Naive thymus-derived CD8-positive, alpha-beta T cell (primary cell): ENCODE measurements around the gene DDX39A. TPM values are rescaled to one million over a fixed set of nuclear protein-coding genes. Genes with fewer than 3 reads are reported as not detected.
"Not testable (repeated sequence)": the region's sequence is repeated elsewhere in the genome, so short reads cannot be mapped to it uniquely, and the experiment has no call there.

Source experiments
- ATAC-seq, 2 donors: fragments of 150-1000 bp; cut with Tn5 transposase in 1 of 2; sonication (Bioruptor Pico), chemical (Tn5 transposase) in 1 of 2; 1 replicate in 1 of 2; 2 replicates in 1 of 2; pipeline ENCODE4 v1.10.0; 2021; ENCODE audit warnings: mild to moderate bottlenecking in 2 of 2, moderate library complexity in 2 of 2
- POLR2A ChIA-PET: fragments of 350-600 bp; sonication (Branson Sonifier 250); formaldehyde crosslinking; loops from one replicate; lab custom pipeline; 2021; ENCODE audit warnings: antibody characterized with exemption; lab: Charles Lee
- DNase-seq, 10 donors: peaks; one replicate each; pipeline versions ENCODE4 v3.0.0 to v3.0.0-alpha.2; 2020 to 2022
- H3K27ac Mint-ChIP-seq, 10 donors: one replicate each; pipeline ENCODE4 v1.8.0; 2020 to 2022; ENCODE audit warnings: mild to moderate bottlenecking in 10 of 10, mixed read lengths in 10 of 10, moderate library complexity in 4 of 10, inconsistent platforms in 1 of 10
- H3K27me3 Mint-ChIP-seq, 5 donors: one replicate each; pipeline ENCODE4 v1.8.0; 2021 to 2022; ENCODE audit warnings: mixed read lengths in 5 of 5
- H3K36me3 Mint-ChIP-seq, 3 donors: one replicate each; pipeline ENCODE4 v1.8.0; 2020 to 2022; ENCODE audit warnings: mixed read lengths in 3 of 3, mild to moderate bottlenecking in 2 of 3, inconsistent platforms in 1 of 3
- H3K4me1 Mint-ChIP-seq, 4 donors: one replicate each; pipeline ENCODE4 v1.8.0; 2021 to 2022; ENCODE audit warnings: mixed read lengths in 4 of 4
- H3K4me3 Mint-ChIP-seq, 10 donors: one replicate each; pipeline ENCODE4 v1.8.0; 2020 to 2022; ENCODE audit warnings: mild to moderate bottlenecking in 10 of 10, mixed read lengths in 10 of 10, moderate library complexity in 6 of 10, inconsistent platforms in 1 of 10
- H3K9me3 Mint-ChIP-seq, 9 donors: one replicate each; pipeline ENCODE4 v1.8.0; 2020 to 2022; ENCODE audit warnings: mixed read lengths in 9 of 9, mild to moderate bottlenecking in 3 of 9, inconsistent platforms in 1 of 9, moderate library complexity in 1 of 9
- polyA plus RNA-seq, 3 donors: library from polyadenylated mRNA; unstranded; fragments of 300-500 nt; fragmentation: Illumina TruSeq; gene quantifications; one replicate each; pipeline ENCODE4 v1.2.3, GENCODE V29; 2021
- total RNA-seq, 8 experiments: library from RNA in 2 of 8; stranded (reverse) in 2 of 8; gene quantifications; one replicate each; pipeline ENCODE4 v1.2.3 and lab custom pipeline; 2021 to 2026

The DDX39A gene
- total and polyA plus RNA-seq, 5 experiments from 2014 or later: 96.0 to 165 (median 136) TPM

DNA sequence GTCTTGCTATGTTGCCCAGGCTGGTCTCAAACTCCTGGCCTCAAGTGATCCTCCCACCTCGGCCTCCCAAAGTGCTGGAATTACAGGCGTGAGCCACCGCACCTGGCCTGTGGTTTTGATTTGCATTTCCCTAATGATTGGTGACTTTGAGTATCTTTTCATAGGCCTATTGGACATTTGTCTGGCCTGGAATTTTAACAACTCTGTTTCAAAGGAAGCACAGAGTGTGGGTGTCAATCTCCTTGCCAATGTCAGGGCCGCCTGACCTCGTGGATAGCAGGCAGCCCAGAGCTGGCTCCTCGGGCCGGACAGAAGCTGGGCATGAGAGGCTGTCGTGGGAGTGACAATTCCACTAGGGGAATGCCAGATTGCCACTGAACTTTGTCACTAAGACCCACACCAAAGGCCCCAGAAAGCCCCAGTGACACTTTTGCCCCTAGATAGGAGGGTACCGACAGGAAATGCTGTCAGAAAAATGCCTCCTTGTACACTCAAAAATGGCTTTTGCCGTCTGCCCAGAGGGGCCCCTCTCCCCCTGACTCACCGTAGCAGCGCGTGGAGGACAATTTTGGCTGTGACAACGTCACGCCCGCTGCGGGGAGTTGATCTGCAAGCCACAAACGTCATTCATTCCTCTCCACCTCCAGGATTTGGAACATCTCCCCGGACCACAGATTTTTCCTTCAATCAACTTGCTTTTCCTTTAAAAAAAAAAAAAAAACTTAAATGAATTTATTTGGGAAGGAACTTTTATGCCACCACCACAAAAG is 49.6 kb downstream of the DDX39A start:
- Mint-ChIP-seq H3K9me3 (no peaks in the 10 kb centered on the region), H3K27me3 (no peaks in the 10 kb centered on the region), H3K36me3 (no peaks in the 10 kb centered on the region), H3K4me1 (peaks cover 27 to 89% (median 70%) of the 10 kb centered on the region in 4 donors), H3K4me3 (peak overlapping the region; percentile 78 to 91 (median 88)), H3K27ac (peak overlapping the region; percentile 89 to 100 (median 100))
- DNase-seq (peak; percentile 69 to 93 (median 87)), ATAC-seq (peak; percentile 56 to 72)
- POLR2A ChIA-PET: interaction anchor here (0.5 to 13.6 kb wide), 8 partner anchors 8 to 952 kb away, joined by 3 to 360 read pairs (median 6); partner anchors contain the start of gene ADGRE5

DNA sequence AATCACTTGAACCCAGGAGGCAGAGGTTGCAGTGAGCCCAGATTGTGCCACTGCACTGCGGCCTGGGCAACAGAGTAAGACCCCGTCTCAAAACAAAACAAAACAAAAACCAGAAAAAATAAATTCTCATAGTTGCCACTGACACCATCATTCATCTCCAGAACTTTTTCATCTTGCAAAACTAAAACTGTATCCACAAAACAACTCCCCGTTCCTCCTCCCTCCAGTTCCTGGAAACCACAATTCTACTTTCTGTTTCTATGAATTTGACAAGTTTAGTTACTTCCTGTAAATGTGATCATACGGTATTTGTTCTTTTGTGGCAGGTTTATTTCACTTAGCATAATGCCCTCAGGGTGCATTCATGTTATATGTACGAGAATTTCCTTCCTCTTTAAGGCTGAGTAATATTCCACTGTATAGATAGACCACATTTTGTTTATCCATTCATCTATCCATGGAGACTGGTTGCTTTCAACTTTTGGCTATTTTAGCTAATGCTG is 51.1 kb downstream of the DDX39A start:
- Mint-ChIP-seq H3K27me3 (no peaks in the 10 kb centered on the region), H3K27ac (peak overlapping the region; percentile 89 to 100 (median 100)), H3K9me3 (no peaks in the 10 kb centered on the region), H3K4me3 (peak overlapping the region; percentile 12 to 79 (median 60)), H3K4me1 (peaks cover 28 to 85% (median 71%) of the 10 kb centered on the region in 4 donors), H3K36me3 (no peaks in the 10 kb centered on the region)
- peak in 5 of 10 donors; percentile 46 to 89 (median 74) for DNase-seq
- POLR2A ChIA-PET: interaction anchor here (0.7 to 13.6 kb wide), 5 partner anchors 12 to 150 kb away, joined by 3 to 360 read pairs (median 6); partner anchors contain the start of genes ADGRE5 and DNAJB1
- ATAC-seq: peak; percentile 23 to 27

DNA sequence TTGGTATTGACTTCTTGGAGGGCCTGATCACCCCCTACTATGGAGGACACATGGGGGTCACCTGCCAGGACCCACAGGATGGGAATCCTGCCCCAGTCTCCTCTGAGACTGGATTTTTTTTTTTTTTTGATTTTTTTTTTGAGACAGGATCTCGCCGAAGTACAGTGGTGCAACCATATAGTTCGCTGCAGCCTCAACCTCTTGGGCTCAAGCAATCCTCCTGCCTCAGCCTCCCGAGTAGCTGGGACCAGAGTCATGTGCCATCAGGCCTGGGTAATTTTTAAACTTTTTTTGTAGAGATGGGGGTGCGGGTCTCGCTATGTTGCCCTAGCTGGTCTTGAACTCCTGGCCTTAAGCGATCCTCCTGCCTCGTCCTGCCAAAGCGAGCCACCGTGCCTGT is 52.1 kb downstream of the DDX39A start:
- Mint-ChIP-seq H3K36me3 (no peaks in the 10 kb centered on the region), H3K27me3 (no peaks in the 10 kb centered on the region), H3K27ac (peak overlapping the region; percentile 89 to 100 (median 100)), H3K9me3 (no peaks in the 10 kb centered on the region), H3K4me1 (peaks cover 33 to 85% (median 73%) of the 10 kb centered on the region in 4 donors), H3K4me3 (peak overlapping the region in 8 of 10 donors; percentile 59 to 89 (median 78))
- no peak for DNase-seq
- no peak for ATAC-seq
- POLR2A ChIA-PET: interaction anchor here (0.6 to 13.6 kb wide), 8 partner anchors 13 to 248 kb away, joined by 3 to 360 read pairs (median 4); partner anchors contain the start of genes ADGRE5, DDX39A and DNAJB1

GRCh38 chr19:14366529-14366928 is 52.6 kb downstream of the DDX39A start:
- peak; percentile 84 to 97 (median 94) for DNase-seq
- H3K9me3 Mint-ChIP-seq: no peaks in the 10 kb centered on the region
- H3K27ac Mint-ChIP-seq: peak overlapping the region; percentile 89 to 100 (median 100)
- peaks cover 37 to 85% (median 74%) of the 10 kb centered on the region in 4 donors for H3K4me1 Mint-ChIP-seq
- ATAC-seq: peak; percentile 56 to 60
- no peaks in the 10 kb centered on the region for H3K36me3 Mint-ChIP-seq
- peak overlapping the region; percentile 53 to 89 (median 74) for H3K4me3 Mint-ChIP-seq
- POLR2A ChIA-PET: interaction anchor here (0.7 to 13.6 kb wide), 8 partner anchors 11 to 248 kb away, joined by 3 to 360 read pairs (median 6); partner anchors contain the start of genes ADGRE5, DDX39A and DNAJB1
- no peaks in the 10 kb centered on the region for H3K27me3 Mint-ChIP-seq

DNA sequence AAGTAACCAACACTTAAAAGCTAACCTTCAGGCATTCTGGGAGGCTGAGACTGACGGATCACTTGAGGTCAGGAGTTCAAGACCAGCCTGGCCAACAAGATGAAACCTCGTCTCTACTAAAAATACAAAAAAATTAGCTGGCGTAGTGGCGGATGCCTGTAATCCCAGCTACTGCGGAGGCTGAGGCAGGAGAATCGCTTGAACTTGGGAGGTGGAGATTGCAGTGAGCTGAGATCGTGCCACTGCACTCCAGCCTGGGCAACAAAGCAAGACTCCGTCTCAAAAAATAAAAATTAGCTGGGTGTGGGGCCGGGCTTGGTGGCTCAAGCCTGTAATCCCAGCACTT is 55.1 kb downstream of the DDX39A start:
- POLR2A ChIA-PET: interaction anchor here (0.8 to 13.6 kb wide), 15 partner anchors 8 to 227 kb away, joined by 3 to 360 read pairs (median 4); partner anchors contain the start of genes ADGRE5 and ASF1B

GRCh38 chr19:14363183-14364097 is 55.7 kb downstream of the DDX39A start:
- Mint-ChIP-seq H3K4me1 (peaks cover 25 to 62% (median 57%) of the 10 kb centered on the region in 4 donors), H3K36me3 (no peaks in the 10 kb centered on the region), H3K9me3 (no peaks in the 10 kb centered on the region), H3K27ac (peak overlapping the region; percentile 89 to 100 (median 94)), H3K27me3 (no peaks in the 10 kb centered on the region), H3K4me3 (peak overlapping the region; percentile 77 to 93 (median 84))
- peak; percentile 11 to 16 for ATAC-seq
- DNase-seq: peak in 5 of 10 donors; percentile 42 to 68 (median 51)
- POLR2A ChIA-PET: interaction anchor here (0.6 to 13.6 kb wide), 17 partner anchors 7 to 227 kb away, joined by 3 to 360 read pairs (median 4); partner anchors contain the start of genes ADGRE5 and ASF1B

More for the DNA sequence above, 55.1 kb downstream of the DDX39A start:
- H3K27ac Mint-ChIP-seq: peak overlapping the region; percentile 89 to 100 (median 94)
- ATAC-seq, H3K36me3 Mint-ChIP-seq, H3K27me3 Mint-ChIP-seq, DNase-seq, H3K9me3 Mint-ChIP-seq: not testable (repeated sequence)
- peaks cover 25 to 64% (median 59%) of the 10 kb centered on the region in 4 donors for H3K4me1 Mint-ChIP-seq
- peak overlapping the region; percentile 77 to 93 (median 84) for H3K4me3 Mint-ChIP-seq

DNA sequence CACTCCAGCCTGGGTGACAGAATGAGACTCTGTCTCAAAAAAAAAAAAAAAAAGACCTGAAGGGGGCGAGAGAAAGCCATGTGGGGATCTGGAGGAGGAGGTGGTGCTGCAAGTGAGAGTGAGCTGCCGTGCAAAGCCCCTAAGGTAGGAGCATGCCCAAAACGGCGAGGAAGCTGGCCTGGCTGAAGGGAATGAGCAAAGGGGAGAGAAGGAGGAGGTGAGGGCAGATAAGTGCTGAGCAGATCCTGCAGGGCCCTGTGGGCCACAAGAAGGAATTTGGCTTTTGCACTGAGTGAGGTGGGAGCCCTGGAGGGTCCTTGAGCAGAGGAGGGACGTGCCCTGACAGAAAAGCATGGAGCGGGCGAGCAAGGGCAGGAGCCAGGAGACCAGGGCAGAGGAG is 57.3 kb downstream of the DDX39A start:
- H3K9me3 Mint-ChIP-seq: no peaks in the 10 kb centered on the region
- DNase-seq (peak in 7 of 10 donors; percentile 27 to 77 (median 61)), ATAC-seq (peak; percentile 55 to 57)
- no peaks in the 10 kb centered on the region for H3K36me3 Mint-ChIP-seq
- POLR2A ChIA-PET: interaction anchor here (0.6 to 13.6 kb wide), 11 partner anchors 9 to 251 kb away, joined by 3 to 360 read pairs (median 4); partner anchors contain the start of gene ADGRE5
- H3K4me1 Mint-ChIP-seq: peaks cover 21 to 52% (median 45%) of the 10 kb centered on the region in 4 donors
- H3K27ac Mint-ChIP-seq: peak overlapping the region; percentile 89 to 97 (median 92)
- peak overlapping the region; percentile 72 to 88 (median 78) for H3K4me3 Mint-ChIP-seq
- no peaks in the 10 kb centered on the region for H3K27me3 Mint-ChIP-seq

Other genes with a start within 250 kb of the DDX39A start
- 10 to 100 TPM; 24.8 to 28.0 TPM for gene ADGRL1, start 213.2 kb downstream of the DDX39A start, total RNA-seq
- under 1 TPM; 0.29 to 0.96 (median 0.51) TPM for gene ADGRL1, start 213.2 kb downstream of the DDX39A start, polyA plus RNA-seq
- gene ADGRE5, start 37.9 kb downstream of the DDX39A start, total RNA-seq: 100 to 1,000 TPM; 112 to 116 TPM
- 100 to 1,000 TPM; 122 to 164 (median 158) TPM for gene ADGRE5, start 37.9 kb downstream of the DDX39A start, polyA plus RNA-seq
- 100 to 1,000 TPM; 188 to 200 TPM for gene PKN1, start 14.0 kb upstream of the DDX39A start, total RNA-seq
- gene PKN1, start 14.0 kb upstream of the DDX39A start, polyA plus RNA-seq: 10 to 100 TPM; 45.5 to 96.6 (median 56.8) TPM
- gene PTGER1, start 56.0 kb upstream of the DDX39A start, total RNA-seq: not detected
- not detected for gene PTGER1, start 56.0 kb upstream of the DDX39A start, polyA plus RNA-seq
- 10 to 100 TPM; 19.9 to 23.0 TPM for gene GIPC1, start 76.8 kb upstream of the DDX39A start, total RNA-seq
- 10 to 100 TPM; 32.2 to 35.0 (median 33.5) TPM for gene GIPC1, start 76.8 kb upstream of the DDX39A start, polyA plus RNA-seq
- 100 to 1,000 TPM; 165 to 171 TPM for gene DNAJB1, start 99.1 kb upstream of the DDX39A start, total RNA-seq
- 100 to 1,000 TPM; 205 to 348 (median 344) TPM for gene DNAJB1, start 99.1 kb upstream of the DDX39A start, polyA plus RNA-seq
- gene TECR, start 110.3 kb upstream of the DDX39A start, total RNA-seq: 100 to 1,000 TPM; 179 to 182 TPM
- 100 to 1,000 TPM; 193 to 300 (median 261) TPM for gene TECR, start 110.3 kb upstream of the DDX39A start, polyA plus RNA-seq
- gene NDUFB7, start 152.7 kb upstream of the DDX39A start, total RNA-seq: 10 to 100 TPM; 61.6 to 64.6 TPM
- gene NDUFB7, start 152.7 kb upstream of the DDX39A start, polyA plus RNA-seq: 100 to 1,000 TPM; 209 to 236 (median 230) TPM
- 1 to 10 TPM; 4.0 to 4.3 TPM for gene CLEC17A, start 163.7 kb upstream of the DDX39A start, total RNA-seq
- gene CLEC17A, start 163.7 kb upstream of the DDX39A start, polyA plus RNA-seq: not detected